LoVo (cell line): ENCODE measurements around the gene HECTD4.
"Not testable (repeated sequence)": the region's sequence is repeated elsewhere in the genome, so short reads cannot be mapped to it uniquely, and the experiment has no call there.

Source experiments
- DNase-seq: peaks from one replicate; pipeline ENCODE4 v3.0.0-alpha.2; 2016; ENCODE audit warnings: low spot score

The HECTD4 gene

GRCh38 chr12:112116232-112117060 lies 265.8 kb downstream of the HECTD4 start:
- DNase-seq = no peak

- DNase-seq = no peak
Observed at GRCh38 chr12:112115259-112116045, 266.8 kb downstream of the HECTD4 start.

- peak; percentile 51 for DNase-seq
Observed at GRCh38 chr12:112112409-112113133, 269.7 kb downstream of the HECTD4 start.

GRCh38 chr12:112111931-112112330 lies 270.3 kb downstream of the HECTD4 start:
- DNase-seq = no peak

GRCh38 chr12:112110787-112111662 lies 271.2 kb downstream of the HECTD4 start:
- DNase-seq = not testable (repeated sequence)
